GM18867 (cell line): ENCODE measurements around the gene ANKFN1.
"Not testable (repeated sequence)": the region's sequence is repeated elsewhere in the genome, so short reads cannot be mapped to it uniquely, and the experiment has no call there.

Source experiments
- ATAC-seq: cut with Tn5 transposase; IDR thresholded peaks from one replicate; pipeline ENCODE4 v1.9.1; 2021; ENCODE audit warnings: mild to moderate bottlenecking, moderate library complexity; ENCODE audit not compliant: unreplicated experiment

The ANKFN1 gene

GRCh38 chr17:56319531-56319930, 166.3 kb downstream of the ANKFN1 start:
- no peak for ATAC-seq

- ATAC-seq, result no peak
Observed at GRCh38 chr17:56320443-56320842, 167.2 kb downstream of the ANKFN1 start.

- ATAC-seq, result no peak
Observed at GRCh38 chr17:56322991-56323390, 169.7 kb downstream of the ANKFN1 start.

GRCh38 chr17:56324676-56325075, 171.4 kb downstream of the ANKFN1 start:
- ATAC-seq, result no peak

GRCh38 chr17:56325313-56326000, 172.2 kb downstream of the ANKFN1 start:
- no peak for ATAC-seq

GRCh38 chr17:56326001-56326359, 172.7 kb downstream of the ANKFN1 start:
- ATAC-seq, result no peak

- ATAC-seq, result no peak
Observed at GRCh38 chr17:56347639-56348038, 194.4 kb downstream of the ANKFN1 start.

- no peak for ATAC-seq
Observed at GRCh38 chr17:56350592-56350991, 197.3 kb downstream of the ANKFN1 start.

GRCh38 chr17:56351675-56352074, 198.4 kb downstream of the ANKFN1 start:
- no peak for ATAC-seq

- no peak for ATAC-seq
Observed at GRCh38 chr17:56358651-56359050, 205.4 kb downstream of the ANKFN1 start.

GRCh38 chr17:56359518-56359917, 206.2 kb downstream of the ANKFN1 start:
- no peak for ATAC-seq

GRCh38 chr17:56367366-56367765, 214.1 kb downstream of the ANKFN1 start:
- ATAC-seq, result no peak

- no peak for ATAC-seq
Observed at GRCh38 chr17:56373981-56374833, 220.9 kb downstream of the ANKFN1 start.

- ATAC-seq, result no peak
Observed at GRCh38 chr17:56389356-56389755, 236.1 kb downstream of the ANKFN1 start.

- no peak for ATAC-seq
Observed at GRCh38 chr17:56392321-56392720, 239.0 kb downstream of the ANKFN1 start.

- no peak for ATAC-seq
Observed at GRCh38 chr17:56393156-56393555, 239.9 kb downstream of the ANKFN1 start.

GRCh38 chr17:56395787-56396186, 242.5 kb downstream of the ANKFN1 start:
- no peak for ATAC-seq

- ATAC-seq, result no peak
Observed at GRCh38 chr17:56407086-56407485, 253.8 kb downstream of the ANKFN1 start.

GRCh38 chr17:56412356-56412755, 259.1 kb downstream of the ANKFN1 start:
- ATAC-seq, result not testable (repeated sequence)

- no peak for ATAC-seq
Observed at GRCh38 chr17:56416682-56417351, 263.5 kb downstream of the ANKFN1 start.

GRCh38 chr17:56424005-56424404, 270.7 kb downstream of the ANKFN1 start:
- ATAC-seq, result no peak

GRCh38 chr17:56424543-56425044, 271.3 kb downstream of the ANKFN1 start:
- no peak for ATAC-seq
